GM23338 (cell line): ENCODE results near the gene RASA3.

ENCODE experiments used
- CREB1 ChIP-seq: fragments of 250-450 bp; sonication (Bioruptor Pico); IDR thresholded peaks from 2 replicates; pipeline ENCODE4 v1.5.0; 2020; ENCODE audit warnings: low read depth, mild to moderate bottlenecking, moderate library complexity
- CTCF ChIP-seq, 2 experiments: fragments of 200-600 bp in 1 of 2; sonication (generic) in 1 of 2; conservative IDR thresholded peaks; 2 replicates each; pipeline versions ENCODE4 v1.5.1 to v1.6.1; 2016 to 2017; ENCODE audit warnings: antibody characterized with exemption in 2 of 2, low read depth in 2 of 2, mild to moderate bottlenecking in 2 of 2, moderate library complexity in 1 of 2
- ETS1 ChIP-seq: IDR thresholded peaks from 2 replicates; pipeline ENCODE4 v1.6.1; 2016; ENCODE audit warnings: antibody characterized with exemption
- EZH2 ChIP-seq: fragments of 200-600 bp; sonication (generic); IDR thresholded peaks from one replicate; pipeline ENCODE4 v1.8.0; 2017; ENCODE audit warnings: antibody characterized with exemption, mild to moderate bottlenecking, low read depth; ENCODE audit not compliant: unreplicated experiment
- EZH2phosphoT487 ChIP-seq: fragments of 200-600 bp; sonication (generic); IDR thresholded peaks from one replicate; pipeline ENCODE4 v1.8.1; 2018; ENCODE audit warnings: antibody characterized with exemption; ENCODE audit not compliant: unreplicated experiment
- JUNB ChIP-seq: IDR thresholded peaks from one replicate; pipeline ENCODE4 v1.6.1; 2016; ENCODE audit warnings: antibody characterized with exemption; ENCODE audit not compliant: unreplicated experiment
- NANOG ChIP-seq: IDR thresholded peaks from 2 replicates; pipeline ENCODE4 v1.6.1; 2016; ENCODE audit warnings: antibody characterized with exemption, borderline replicate concordance
- POLR2AphosphoS5 ChIP-seq: IDR thresholded peaks from 2 replicates; pipeline ENCODE4 v1.6.1; 2016; ENCODE audit warnings: antibody characterized with exemption, low read depth
- REST ChIP-seq: IDR thresholded peaks from one replicate; pipeline ENCODE4 v1.6.1; 2018; ENCODE audit warnings: antibody characterized with exemption; ENCODE audit not compliant: unreplicated experiment
- STAT1 ChIP-seq: IDR thresholded peaks from one replicate; pipeline ENCODE4 v1.6.1; 2016; ENCODE audit warnings: antibody characterized with exemption; ENCODE audit not compliant: unreplicated experiment
- ZNF114 ChIP-seq: fragments of 250-450 bp; sonication (Bioruptor Pico); IDR thresholded peaks from 2 replicates; pipeline ENCODE4 v1.5.0; 2020; ENCODE audit warnings: mild to moderate bottlenecking, moderate library complexity
- ZNF331 ChIP-seq: fragments of 250-450 bp; sonication (Bioruptor Pico); IDR thresholded peaks from 2 replicates; pipeline ENCODE4 v1.5.0; 2020; ENCODE audit warnings: low read depth, mild to moderate bottlenecking, moderate library complexity
- ZNF462 ChIP-seq: fragments of 250-450 bp; sonication (Bioruptor Pico); IDR thresholded peaks from 2 replicates; pipeline ENCODE4 v1.5.0; 2020; ENCODE audit warnings: mild to moderate bottlenecking, moderate library complexity

- no peak for TF ChIP-seq CTCF (conservative IDR thresholded peaks at IDR 0.05; ENCODE audit: low read depth in 2 of 2)
- no peak for TF ChIP-seq POLR2AphosphoS5
- TF ChIP-seq EZH2 = no peak
- TF ChIP-seq ETS1 = no peak
- TF ChIP-seq EZH2phosphoT487 = no peak
- TF ChIP-seq CREB1 (CRISPR knock-in tag) = no peak
- TF ChIP-seq JUNB = no peak
- no peak for TF ChIP-seq REST
- TF ChIP-seq STAT1 = no peak
- TF ChIP-seq ZNF331 (CRISPR knock-in tag) = no peak
- TF ChIP-seq NANOG = no peak
- no peak for TF ChIP-seq ZNF114 (CRISPR knock-in tag)
- no peak for TF ChIP-seq ZNF462 (CRISPR knock-in tag)
These were observed 105.9 kb downstream of the RASA3 start for GRCh38 chr13:114026481-114026880.
